A549 (cell line): ENCODE results near the gene UBE2E1.

Experiments used
- CTCF ChIP-seq: fragments of >200 bp; sonication (Bioruptor Twin); formaldehyde crosslinking; IDR thresholded peaks from 3 replicates; pipeline ENCODE4 v1.5.1; 2016
- EP300 ChIP-seq, 2 experiments: fragments of >200 bp; sonication (Bioruptor Twin); formaldehyde crosslinking; IDR thresholded peaks; 2 replicates in 1 of 2; 3 replicates in 1 of 2; pipeline ENCODE4 v1.6.1; 2016 to 2017
- POLR2A ChIP-seq: IDR thresholded peaks from 2 replicates; pipeline ENCODE4 v1.6.1; 2012; ENCODE audit warnings: mild to moderate bottlenecking, low read length
- RAD21 ChIP-seq, 2 experiments: fragments of >200 bp in 1 of 2; sonication (Bioruptor Twin) in 1 of 2; formaldehyde crosslinking in 1 of 2; IDR thresholded peaks in 1 of 2; conservative IDR thresholded peaks in 1 of 2; 2 replicates in 1 of 2; 3 replicates in 1 of 2; pipeline ENCODE4 v1.6.1; 2012 to 2018; ENCODE audit warnings: inconsistent platforms in 1 of 2
- RCOR1 ChIP-seq: fragments of 150-350 bp; IDR thresholded peaks from 2 replicates; pipeline ENCODE4 v1.6.1; 2014; ENCODE audit warnings: antibody characterized with exemption, low read length, low read depth
- SMC3 ChIP-seq: fragments of >200 bp; sonication (Bioruptor Twin); formaldehyde crosslinking; IDR thresholded peaks from 3 replicates; pipeline ENCODE4 v1.6.1; 2018; ENCODE audit warnings: inconsistent platforms
- TF ChIP-seq, protein P1 (sequence below): IDR thresholded peaks from 2 replicates; pipeline ENCODE4 v1.6.1; 2012

DNA sequence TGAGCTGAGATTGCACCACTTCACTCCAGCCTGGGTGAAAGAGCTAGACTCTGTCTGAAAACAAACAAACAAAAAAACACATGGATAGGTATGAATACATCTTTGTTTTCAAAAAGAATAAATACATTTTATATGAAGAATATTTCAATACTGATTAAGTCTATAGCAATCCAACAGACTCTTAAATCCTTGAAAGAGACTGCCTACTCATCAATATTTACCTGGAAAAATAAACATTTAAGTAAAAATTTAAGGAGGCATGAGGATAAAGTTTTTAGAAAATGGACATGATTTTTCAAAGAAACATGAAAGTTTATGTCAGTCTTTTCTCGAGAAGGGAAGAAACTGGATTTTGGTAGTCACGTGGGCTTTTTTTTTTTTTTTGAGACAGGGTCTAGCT lies 105.6 kb downstream of the UBE2E1 start:
- no peak for TF ChIP-seq CTCF
- no peak for TF ChIP-seq RAD21 (conservative IDR thresholded peaks at IDR 0.05 in 1 of 2, IDR thresholded peaks at IDR 0.05 in 1 of 2)
- no peak for TF ChIP-seq EP300 (IDR thresholded peaks at IDR 0.05)
- no peak for TF ChIP-seq SMC3
- no peak for TF ChIP-seq POLR2A
- no peak for TF ChIP-seq RCOR1
- TF ChIP-seq, protein P1, sequence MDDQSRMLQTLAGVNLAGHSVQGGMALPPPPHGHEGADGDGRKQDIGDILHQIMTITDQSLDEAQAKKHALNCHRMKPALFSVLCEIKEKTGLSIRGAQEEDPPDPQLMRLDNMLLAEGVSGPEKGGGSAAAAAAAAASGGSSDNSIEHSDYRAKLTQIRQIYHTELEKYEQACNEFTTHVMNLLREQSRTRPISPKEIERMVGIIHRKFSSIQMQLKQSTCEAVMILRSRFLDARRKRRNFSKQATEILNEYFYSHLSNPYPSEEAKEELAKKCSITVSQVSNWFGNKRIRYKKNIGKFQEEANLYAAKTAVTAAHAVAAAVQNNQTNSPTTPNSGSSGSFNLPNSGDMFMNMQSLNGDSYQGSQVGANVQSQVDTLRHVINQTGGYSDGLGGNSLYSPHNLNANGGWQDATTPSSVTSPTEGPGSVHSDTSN, result no peak
